Suprapubic skin (tissue), 4 donors: Measurements from ENCODE around the gene CUL1.

Source experiments
- CTCF ChIP-seq, 2 donors: fragments of 200-600 bp in 1 of 2; fragments of 450-650 bp in 1 of 2; sonication (generic) in 1 of 2; IDR thresholded peaks; one replicate each; pipeline ENCODE4 v1.5.1; 2016 to 2019; ENCODE audit warnings: antibody characterized with exemption in 2 of 2, mild to moderate bottlenecking in 1 of 2, moderate library complexity in 1 of 2
- EP300 ChIP-seq: sonication (generic); formaldehyde crosslinking; IDR thresholded peaks from one replicate; pipeline ENCODE4 v1.6.1; 2017; ENCODE audit warnings: antibody characterized with exemption
- POLR2A ChIP-seq, 2 donors: fragments of 450-650 bp; IDR thresholded peaks; one replicate each; pipeline ENCODE4 v1.6.1; 2017; ENCODE audit warnings: antibody characterized with exemption in 2 of 2, mild to moderate bottlenecking in 2 of 2, moderate library complexity in 2 of 2
- POLR2AphosphoS5 ChIP-seq, 3 donors: sonication (generic); formaldehyde crosslinking; IDR thresholded peaks; one replicate each; pipeline ENCODE4 v1.6.1; 2017; ENCODE audit warnings: antibody characterized with exemption in 3 of 3

- TF ChIP-seq CTCF (IDR thresholded peaks at IDR 0.05) (no peak), EP300 (no peak), POLR2A (IDR thresholded peaks at IDR 0.05) (no peak), POLR2AphosphoS5 (IDR thresholded peaks at IDR 0.05) (no peak)
These were observed 111.2 kb downstream of the CUL1 start for GRCh38 chr7:148809856-148810255.
